Measurements from ENCODE around the gene TRPM2.
A peak's percentile ranks its signal among the peaks of the same experiment; 100 is the strongest.

The TRPM2 gene

DNA sequence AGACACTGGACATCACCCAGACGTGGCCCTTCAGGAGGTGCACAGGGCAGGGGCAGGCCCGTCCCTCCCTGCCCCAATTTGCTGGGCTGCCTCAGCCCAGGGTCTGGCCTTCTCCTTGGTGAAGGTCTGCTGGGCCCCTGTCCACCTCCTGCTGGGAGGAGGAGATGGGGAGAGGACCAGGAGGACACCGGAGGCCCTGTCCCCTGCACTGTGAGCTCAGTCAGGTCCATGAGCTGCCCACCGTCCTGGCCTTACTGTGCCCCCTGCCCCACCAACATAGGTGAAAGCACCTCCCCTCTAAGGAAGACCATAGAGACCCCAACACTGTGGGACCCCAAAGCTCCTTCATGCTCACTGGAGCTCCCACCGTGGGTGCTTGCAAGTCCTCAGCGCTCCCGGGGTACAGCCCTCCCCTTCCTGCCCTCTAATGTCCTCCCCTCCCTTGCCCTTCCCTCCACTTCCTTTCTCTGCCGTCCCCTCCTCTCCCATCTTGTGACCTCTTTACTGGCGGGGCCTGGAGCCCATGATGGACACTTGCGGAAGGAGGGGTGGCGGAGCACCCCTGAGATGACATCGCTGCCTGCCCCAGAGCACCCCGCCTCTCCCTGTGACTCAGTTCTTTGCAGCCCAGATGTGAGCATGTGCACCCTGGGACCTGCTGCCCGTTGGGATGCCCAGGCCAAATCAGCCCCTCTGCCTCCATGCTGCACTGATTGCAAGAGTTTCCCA, 106.5 kb downstream of the TRPM2 start:
- peak in 1 of 42 donors; percentile 2 for DNase-seq
- intact Hi-C loops (cut with DNase I) = no loop called here

DNA sequence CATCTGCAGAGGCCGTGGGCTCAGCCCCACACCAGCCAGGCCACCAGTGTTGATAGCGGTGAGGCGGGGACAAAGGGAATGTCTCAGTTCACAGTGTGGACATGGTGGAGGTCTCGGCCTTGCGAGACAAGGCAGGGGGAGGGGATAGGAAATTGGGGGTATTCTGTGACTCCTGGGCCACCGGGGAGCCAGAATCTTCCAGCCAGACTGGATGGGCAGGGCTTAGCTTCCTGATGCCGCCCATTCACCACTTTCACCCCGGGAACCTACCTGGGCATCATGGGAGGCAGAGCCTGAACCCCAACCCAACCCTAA, 107.0 kb downstream of the TRPM2 start:
- intact Hi-C loops (cut with DNase I) = no loop called here
- DNase-seq = no peak

DNA sequence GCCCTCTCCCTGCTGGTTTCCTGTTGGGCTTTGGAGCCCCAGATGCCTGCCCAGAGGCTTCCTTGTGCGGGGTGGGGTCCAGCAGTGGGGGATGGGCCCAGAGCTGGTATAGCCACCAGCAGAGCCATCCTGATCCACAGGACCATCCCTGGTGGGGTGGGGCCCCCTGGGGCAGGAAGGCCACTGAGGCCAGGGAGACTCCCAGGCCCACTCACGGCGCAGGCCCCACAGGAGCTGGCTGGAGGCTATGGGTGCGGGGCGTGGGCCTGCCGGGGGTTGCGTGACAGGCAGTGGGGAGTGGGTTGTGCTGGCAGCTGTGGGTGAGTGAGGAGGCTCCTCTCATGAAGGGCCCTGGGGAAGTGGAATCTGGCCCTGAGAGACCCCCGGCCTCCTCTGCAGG, 107.6 kb downstream of the TRPM2 start:
- intact Hi-C loops (cut with DNase I) = no loop called here
- peak in 1 of 42 donors; percentile 10 for DNase-seq

DNA sequence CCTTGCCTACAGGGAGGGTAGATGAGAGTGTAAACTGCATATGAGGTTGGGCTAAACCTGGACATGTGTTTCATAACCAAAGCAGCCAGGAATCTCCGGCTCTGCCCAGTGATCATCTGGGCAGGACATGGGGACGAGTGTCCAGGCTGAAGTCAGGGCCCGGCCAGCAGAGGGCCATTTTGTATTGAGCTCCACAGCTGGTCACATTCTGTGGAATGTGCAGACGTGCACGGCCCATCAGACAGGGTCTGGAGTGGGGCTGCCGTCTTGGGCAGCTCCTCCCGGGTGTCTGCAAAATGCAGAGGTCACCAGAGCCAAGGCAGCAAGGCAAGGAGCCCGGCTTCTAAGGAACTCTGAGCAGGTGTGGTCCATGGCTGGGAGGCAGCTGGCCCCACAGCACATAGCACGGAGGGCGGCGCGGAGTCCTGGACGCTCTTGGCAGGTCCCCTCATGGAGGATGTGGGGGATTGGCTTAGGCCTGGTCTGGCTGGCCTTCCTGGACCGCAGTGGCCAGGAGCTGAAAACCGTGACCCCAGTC, 108.1 kb downstream of the TRPM2 start:
- DNase-seq = peak in 2 of 42 donors; percentile 2 to 14

DNA sequence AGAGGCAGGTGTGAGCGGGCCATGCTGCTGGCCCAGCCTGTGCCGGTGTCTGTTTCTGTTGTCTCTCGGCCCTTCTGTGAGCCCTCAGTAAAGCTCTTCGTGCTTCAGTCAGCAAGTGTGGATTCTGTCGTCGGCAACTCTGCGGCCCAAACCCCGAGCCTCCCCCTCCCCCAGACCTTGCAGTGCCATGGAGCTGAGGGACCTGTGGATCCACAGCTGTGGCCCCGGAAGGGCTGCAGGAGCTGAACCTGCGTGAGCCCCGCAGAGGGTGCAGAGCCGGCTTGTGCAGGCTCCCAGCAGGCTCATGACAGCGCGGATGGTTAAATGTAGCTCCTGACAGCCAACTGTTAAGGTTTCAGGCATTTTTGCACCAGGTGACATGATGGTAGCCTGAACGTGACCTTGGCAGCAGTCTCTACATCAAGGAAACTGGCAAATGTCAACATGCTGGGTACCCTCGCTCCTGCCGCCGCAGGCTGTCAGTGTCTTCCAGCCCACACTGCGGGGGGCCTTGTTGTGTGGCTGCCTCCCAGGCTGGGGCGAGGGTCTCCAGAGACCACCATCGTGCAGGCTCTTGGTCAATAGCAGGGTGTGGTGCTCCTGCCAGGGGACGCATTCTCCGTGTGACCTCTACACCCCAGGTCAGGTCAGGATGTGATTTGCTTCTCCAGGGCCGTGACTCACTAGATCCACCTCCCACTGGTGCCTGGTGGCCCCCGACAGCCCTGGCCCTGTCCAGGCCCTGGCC, 108.8 kb downstream of the TRPM2 start:
- peak in 3 of 42 donors; percentile 2 to 26 (median 2) for DNase-seq
- intact Hi-C loops (cut with DNase I) = no loop called here

More for the DNA sequence above, 108.1 kb downstream of the TRPM2 start:
- intact Hi-C loops (cut with DNase I) = no loop called here

DNA sequence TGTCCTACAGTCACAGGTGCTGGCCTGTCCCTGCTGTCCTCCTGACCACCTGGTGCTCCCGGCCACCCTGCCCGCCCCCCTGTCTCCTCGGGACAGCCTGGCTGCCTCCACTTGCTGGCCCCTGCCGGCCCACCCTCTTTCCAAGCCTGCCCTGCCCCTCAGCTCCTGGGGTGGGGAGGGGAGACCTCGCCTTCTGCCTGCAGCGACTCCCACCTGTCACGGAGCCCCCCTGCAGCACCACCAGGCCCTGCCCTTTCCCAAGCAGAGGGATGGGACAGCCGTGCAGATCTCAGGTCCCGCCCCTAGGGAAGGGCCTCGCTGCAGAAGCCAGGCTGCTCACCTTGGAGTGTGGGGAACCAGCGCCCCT, 109.4 kb downstream of the TRPM2 start:
- intact Hi-C loops (cut with DNase I) = no loop called here

DNA sequence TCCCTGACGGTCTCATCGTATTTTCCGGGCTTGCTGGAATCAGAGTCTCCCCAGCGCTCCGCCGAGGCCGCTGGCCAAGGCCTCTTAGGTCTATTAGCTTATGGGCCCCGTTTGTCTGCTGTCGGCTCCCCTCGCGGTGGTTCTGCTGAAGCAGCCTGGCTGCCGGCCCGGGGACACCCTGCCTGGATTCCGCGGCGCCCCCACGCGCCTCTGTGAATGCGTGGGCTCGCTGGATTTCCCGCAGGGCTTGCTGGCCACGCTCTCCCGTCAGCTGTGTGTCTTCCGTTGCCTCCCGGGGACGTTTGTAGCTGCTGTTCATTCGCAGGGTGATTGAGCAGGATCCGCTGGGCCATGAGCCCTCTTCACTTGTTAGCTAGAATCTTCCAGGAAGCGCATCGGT, 110.3 kb downstream of the TRPM2 start:
- intact Hi-C loops (cut with DNase I) = no loop called here
- peak in 5 of 42 donors; percentile 7 to 34 (median 17) for DNase-seq

More for the DNA sequence above, 109.4 kb downstream of the TRPM2 start:
- peak in 5 of 42 donors; percentile 4 to 26 (median 10) for DNase-seq

DNA sequence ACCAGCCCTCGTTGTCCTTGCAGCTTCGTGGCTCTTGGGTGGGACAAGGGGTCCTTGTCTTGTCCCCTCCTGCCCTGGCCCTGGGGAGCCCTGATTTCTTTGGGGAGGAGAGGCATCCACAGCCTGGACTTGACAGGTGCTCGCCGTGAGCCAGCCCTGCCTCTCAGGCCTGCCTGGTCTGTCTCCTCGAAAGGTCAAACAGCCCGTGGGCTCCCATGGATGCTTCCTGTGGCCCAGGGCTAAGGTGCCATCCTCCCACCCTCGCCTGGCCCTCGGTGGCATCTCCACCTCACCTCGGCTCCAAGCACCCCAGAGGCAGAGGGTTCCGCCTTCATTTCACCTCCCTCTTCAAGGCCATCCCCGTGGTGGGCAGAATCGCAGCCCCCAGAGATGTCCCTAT, 110.9 kb downstream of the TRPM2 start:
- peak in 3 of 42 donors; percentile 3 to 26 (median 18) for DNase-seq
- intact Hi-C loops (cut with DNase I) = no loop called here

DNA sequence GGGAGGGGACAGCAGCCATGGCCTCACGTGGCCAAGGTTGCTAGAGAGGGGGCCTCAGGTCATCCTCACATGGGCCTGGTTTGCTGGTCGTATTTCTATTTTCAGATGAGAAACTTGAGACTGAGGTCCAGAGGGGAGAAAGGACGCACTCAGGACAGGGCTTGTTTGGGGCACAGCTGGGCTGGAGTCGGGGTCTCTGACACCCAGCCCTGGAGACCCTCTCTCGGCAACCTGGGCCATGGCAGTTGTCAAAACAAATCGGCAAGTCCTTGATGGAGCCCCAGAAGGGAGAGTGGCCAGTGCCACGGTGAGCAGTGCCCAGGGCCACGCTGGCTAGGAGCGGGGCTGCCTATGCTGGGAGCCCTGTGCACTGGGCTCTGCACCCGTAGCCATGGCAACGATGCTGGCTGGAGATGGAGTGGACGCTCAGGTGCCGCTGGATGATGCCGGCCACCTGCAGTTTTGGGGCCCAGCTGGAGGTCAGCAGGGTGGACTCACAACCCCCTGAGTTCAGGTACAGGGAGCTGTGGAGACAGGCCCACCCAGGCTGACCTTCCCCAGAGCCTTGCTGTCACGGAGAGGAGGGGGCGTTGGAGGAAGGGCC, 113.0 kb downstream of the TRPM2 start:
- intact Hi-C loops (cut with DNase I) = no loop called here

DNA sequence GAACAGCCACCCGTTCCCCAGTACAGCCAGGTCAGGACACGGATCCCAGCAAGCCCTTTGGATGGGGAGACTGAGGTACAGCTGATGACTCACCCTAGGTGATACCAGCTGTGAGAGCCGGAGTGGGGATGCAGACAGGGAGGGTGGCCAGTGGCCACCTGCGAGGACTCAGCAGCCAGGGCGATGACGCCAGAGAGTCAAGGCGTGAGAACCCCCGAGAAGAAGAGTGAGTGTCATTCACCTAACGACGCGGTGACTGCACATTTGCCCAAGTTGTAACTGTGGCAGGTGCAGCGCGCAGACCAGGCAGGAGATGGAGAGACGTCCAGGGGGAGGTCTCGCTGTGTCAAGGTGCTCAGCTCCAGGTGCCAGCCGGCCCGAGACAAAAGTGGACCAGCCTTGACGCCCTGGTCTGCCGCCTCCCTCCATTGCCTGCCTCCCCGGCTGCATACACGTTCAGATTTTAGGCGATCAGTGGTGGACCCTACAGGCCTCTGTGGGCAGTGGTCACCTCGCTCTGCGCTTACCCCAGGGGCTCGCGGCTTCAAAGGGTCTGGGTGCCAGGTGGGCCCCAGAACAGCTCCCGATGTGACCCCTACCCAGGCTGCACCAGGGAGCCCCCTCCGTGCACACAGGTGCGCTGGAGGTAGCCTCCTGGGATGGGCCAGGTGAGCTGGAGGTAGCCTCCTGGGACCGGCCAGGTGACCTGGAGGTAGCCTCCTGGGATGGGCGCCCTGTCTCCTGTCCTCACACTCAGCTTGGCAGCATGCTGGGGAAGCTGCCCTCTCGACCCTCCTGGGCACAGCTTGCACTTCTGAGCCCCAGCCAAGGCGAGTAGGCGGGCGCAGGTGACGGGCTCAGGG, 113.8 kb downstream of the TRPM2 start:
- DNase-seq = peak in 1 of 42 donors; percentile 2
- intact Hi-C loops (cut with DNase I) = no loop called here

More for the DNA sequence above, 113.0 kb downstream of the TRPM2 start:
- DNase-seq = peak in 1 of 42 donors; percentile 4

DNA sequence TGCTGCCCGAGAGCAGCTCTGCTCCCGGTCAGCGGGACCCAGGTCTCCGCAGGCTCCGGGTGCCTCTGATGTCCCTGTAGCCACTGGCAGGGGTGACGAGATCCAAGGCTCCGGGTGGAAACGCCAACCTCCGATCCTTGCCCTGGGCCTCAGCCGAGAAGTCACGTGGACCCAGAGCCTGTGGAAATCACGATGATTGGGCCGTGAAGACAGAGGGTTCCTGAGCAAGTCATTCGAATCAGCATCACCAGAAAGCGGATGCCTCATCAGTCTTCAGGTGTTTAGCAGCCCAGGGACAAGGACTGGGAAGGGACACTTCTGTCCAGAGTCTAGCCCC, 114.4 kb downstream of the TRPM2 start:
- intact Hi-C loops (cut with DNase I) = no loop called here
- DNase-seq = peak in 1 of 42 donors; percentile 1

DNA sequence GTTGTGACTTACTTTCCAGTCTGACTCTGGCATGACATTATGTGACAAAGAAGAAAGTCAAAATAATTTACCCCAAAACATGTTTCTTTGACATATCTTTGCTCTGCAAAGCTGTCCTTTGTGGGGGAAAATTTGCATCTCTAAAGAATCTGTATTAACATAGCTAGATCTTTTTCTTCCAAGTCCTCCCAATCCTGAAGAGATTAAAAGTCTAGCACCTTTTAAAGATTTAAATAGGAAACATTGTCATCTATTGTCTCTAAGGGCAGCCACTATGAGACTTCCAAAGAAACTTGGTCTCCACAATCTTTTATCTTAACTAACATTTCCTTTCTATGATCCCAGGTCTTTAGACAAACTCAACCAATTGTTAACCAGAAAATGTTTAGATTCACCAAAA, 117.9 kb downstream of the TRPM2 start:
- intact Hi-C loops (cut with DNase I) = no loop called here
- DNase-seq = no peak

DNA sequence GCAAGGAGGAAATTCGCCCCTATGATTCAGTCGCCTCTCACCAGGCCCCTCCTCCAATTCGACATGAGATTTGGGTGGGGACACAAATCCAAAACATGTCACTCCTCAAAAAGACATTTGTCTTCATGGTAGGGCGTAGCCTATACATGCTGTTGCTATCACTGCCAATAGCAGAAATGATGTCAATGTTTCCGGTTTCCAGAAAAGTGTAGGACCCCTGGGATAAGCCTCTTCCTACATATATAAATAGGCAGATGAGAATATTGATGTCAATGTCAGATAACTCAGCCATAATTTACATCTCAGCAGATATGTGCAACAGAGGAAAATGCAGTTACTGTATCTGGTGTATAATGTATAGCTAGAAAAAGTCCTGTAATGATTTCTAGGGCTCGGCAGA, 118.6 kb downstream of the TRPM2 start:
- no peak for DNase-seq
- intact Hi-C loops (cut with DNase I) = no loop called here

DNA sequence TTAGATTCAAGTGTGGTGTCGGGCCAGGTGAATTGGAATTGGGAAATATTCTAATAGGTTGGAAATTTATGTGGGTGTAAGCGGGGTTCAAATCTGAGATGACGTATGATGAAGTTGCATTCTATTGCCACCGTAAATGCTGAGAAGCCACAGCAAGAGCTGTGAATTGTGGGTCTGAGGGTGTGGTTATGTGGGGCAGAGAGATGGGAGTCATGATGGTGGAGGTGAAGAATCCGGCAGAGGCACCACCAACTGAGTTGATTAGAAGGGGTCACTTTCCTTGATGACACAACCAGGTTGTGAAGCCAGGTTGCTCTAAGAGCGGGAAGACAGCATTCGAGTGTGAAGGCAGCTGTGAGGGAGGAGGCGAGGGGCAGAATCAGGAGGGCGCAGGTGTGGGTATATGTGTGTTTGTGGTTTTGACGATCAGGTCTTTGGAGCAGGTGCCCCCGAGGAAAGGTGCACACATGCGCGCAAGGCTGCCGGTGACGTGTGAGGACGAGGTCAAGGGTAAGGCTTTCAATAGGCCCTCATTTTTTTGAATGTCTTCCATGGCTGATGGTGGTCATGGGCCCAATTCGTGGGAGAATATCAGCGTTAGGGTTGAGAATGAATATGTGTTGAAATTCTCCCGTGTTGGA, 120.6 kb downstream of the TRPM2 start:
- intact Hi-C loops (cut with DNase I) = no loop called here

DNA sequence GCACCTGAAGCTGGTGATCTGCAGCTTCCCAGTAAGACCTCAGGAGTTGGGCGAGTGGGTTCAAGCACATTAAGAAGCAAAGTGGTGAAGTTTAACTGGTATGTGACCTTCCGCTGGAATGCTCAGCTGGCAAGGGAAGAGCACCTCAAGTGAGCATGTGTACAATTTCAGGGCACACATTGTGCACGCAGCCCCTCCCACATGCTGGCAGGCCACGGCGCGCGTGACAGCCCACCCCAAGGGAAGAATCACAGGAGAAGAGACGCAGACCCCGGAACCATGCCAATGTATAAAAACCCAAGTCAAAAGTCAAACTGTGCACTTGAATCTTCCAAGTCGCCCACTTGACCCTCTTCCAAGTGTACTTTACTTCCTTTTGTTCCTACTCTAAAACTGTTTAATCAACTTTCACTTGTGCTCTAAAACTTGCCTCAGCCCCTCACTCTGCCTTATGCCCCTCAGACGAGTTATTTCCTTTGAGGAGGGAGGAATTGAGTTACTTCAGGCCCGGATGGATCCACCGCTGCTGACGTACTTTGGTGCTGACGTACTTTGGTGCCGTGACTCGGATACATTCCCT, 121.9 kb downstream of the TRPM2 start:
- peak in 1 of 42 donors; percentile 0 for DNase-seq
- intact Hi-C loops (cut with DNase I) = no loop called here

More for the DNA sequence above, 120.6 kb downstream of the TRPM2 start:
- DNase-seq = no peak

DNA sequence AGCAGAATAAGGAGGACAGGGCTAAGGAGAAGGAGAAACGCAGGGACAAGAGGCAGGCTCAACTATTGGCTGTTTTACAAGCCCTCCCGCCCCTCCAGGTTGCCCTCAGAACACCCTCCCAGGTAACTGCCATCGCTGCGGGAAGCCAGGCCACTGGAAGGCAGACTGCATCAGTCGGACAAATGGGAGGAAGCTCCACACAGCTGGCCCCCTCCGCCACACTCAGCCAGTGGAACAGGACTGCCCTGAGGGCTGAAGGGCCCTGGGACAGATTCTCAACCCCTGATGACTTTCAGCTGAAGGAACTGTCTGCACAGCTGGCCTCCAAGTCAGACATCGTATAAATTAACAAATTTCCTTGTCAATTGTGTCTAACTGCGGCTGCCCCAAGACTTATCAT, 123.7 kb downstream of the TRPM2 start:
- intact Hi-C loops (cut with DNase I) = no loop called here

DNA sequence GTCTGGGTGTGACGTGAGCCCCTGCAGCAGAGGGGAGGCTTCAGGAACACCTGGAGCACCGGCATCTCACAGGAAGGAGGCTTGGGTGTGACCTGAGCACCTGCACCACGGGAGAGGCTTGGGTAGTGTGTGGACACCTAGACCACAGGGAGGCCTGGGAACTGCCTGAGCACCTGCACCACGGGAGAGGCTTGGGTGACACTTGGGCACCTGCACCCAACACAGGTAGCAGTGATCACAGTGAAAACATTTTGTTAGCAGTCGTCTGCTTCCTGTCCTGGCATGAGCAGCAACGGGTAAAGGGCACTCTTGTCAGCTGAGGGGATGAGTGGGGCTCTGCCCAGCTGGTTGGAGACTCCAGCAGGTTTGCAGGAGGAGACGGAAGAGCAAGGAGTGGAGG, 124.3 kb downstream of the TRPM2 start:
- intact Hi-C loops (cut with DNase I) = no loop called here
- peak in 1 of 42 donors; percentile 11 for DNase-seq

More for the DNA sequence above, 123.7 kb downstream of the TRPM2 start:
- DNase-seq = no peak

DNA sequence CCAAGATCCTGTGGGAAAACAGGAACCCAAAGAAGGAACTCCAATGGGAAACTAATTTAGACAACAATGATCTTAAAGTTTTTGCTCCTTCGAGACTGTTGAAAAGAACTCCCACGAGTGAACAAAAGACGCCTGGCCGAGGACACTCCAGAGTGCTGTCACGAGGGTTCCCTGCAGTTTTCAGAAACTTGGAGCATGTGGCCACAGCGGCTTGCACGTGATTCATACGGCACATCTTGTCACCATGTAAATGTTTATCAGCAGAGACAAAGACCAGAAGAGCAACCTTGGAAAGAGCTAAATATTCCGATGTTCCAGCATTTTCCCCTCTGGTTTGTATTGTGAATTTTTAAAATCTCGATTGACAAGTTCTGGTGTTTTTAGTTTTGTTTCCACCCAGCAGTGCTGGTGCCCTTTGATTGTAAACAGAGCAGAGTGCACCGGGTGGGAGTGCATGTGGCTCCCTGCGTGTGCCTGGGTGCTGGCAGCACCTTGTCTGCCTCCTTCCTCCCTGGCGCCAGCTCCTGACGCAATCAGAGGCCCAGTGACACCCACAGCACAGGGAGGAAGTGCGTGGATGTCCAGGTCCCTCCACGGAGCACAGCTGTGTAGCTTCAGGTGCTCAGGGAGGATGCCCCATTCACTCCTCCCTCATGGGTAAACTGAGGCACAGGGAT, 124.8 kb downstream of the TRPM2 start:
- intact Hi-C loops (cut with DNase I) = no loop called here
- peak in 1 of 42 donors; percentile 18 for DNase-seq

Measured in head of caudate nucleus (tissue), 42 donors.